Activated naive CD8-positive, alpha-beta T cell treated with anti-CD3 and anti-CD28 coated beads for 36 hours (primary cell): ENCODE results near the gene GFY. TPM values are rescaled to one million over a fixed set of nuclear protein-coding genes. Genes with fewer than 3 reads are reported as not detected.

Source experiments
- DNase-seq: peaks from one replicate; pipeline ENCODE4 v3.0.0; 2021
- H3K27ac Mint-ChIP-seq: one replicate; pipeline ENCODE4 v1.8.0; 2022; ENCODE audit warnings: mild to moderate bottlenecking, moderate library complexity, mixed read lengths
- H3K27me3 Mint-ChIP-seq: one replicate; pipeline ENCODE4 v1.8.0; 2022; ENCODE audit warnings: mild to moderate bottlenecking, mixed read lengths
- H3K36me3 Mint-ChIP-seq: one replicate; pipeline ENCODE4 v1.8.0; 2021; ENCODE audit warnings: mild to moderate bottlenecking, mixed read lengths
- H3K4me1 Mint-ChIP-seq: one replicate; pipeline ENCODE4 v1.8.0; 2021; ENCODE audit warnings: mixed read lengths
- H3K4me3 Mint-ChIP-seq: one replicate; pipeline ENCODE4 v1.8.0; 2022; ENCODE audit warnings: mild to moderate bottlenecking, moderate library complexity, mixed read lengths
- H3K9me3 Mint-ChIP-seq: one replicate; pipeline ENCODE4 v1.8.0; 2022; ENCODE audit warnings: mixed read lengths
- total RNA-seq, 2 experiments: library from RNA; stranded (reverse); gene quantifications; one replicate each; pipeline ENCODE4 v1.2.3, GENCODE V29; 2021

The GFY gene
- total RNA-seq, 2 experiments from 2014 or later: not detected

GRCh38 chr19:49398001-49398615 is 27.1 kb upstream of the GFY start:
- Mint-ChIP-seq H3K27ac (no peak overlapping the region), H3K36me3 (no peaks in the 10 kb centered on the region), H3K27me3 (no peaks in the 10 kb centered on the region), H3K9me3 (no peaks in the 10 kb centered on the region), H3K4me1 (peaks cover 12% of the 10 kb centered on the region), H3K4me3 (no peak overlapping the region)
- no peak for DNase-seq

DNA sequence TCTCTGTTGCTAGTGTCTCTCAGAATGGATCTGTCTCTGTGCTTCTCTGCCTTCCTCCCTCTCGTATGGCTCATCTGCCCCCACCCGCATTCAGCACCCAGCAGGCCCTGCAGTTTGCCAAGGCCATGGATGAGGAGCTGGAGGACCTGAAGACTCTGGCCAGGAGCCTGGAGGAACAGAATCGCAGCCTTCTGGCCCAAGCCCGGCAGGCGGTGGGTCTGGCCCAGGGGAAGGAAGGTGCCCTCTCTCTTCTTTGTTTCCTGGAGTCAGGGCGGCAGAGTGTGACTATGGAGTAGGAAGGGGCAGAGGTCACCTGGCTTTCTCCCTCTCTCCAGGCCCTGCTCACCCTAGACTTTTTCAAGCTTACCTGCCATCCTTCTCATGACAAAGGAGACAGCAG is 26.3 kb upstream of the GFY start:
- no peaks in the 10 kb centered on the region for H3K27me3 Mint-ChIP-seq
- no peak overlapping the region for H3K4me3 Mint-ChIP-seq
- H3K4me1 Mint-ChIP-seq: peaks cover 15% of the 10 kb centered on the region
- DNase-seq: no peak
- no peaks in the 10 kb centered on the region for H3K36me3 Mint-ChIP-seq
- H3K9me3 Mint-ChIP-seq: no peaks in the 10 kb centered on the region
- no peak overlapping the region for H3K27ac Mint-ChIP-seq

DNA sequence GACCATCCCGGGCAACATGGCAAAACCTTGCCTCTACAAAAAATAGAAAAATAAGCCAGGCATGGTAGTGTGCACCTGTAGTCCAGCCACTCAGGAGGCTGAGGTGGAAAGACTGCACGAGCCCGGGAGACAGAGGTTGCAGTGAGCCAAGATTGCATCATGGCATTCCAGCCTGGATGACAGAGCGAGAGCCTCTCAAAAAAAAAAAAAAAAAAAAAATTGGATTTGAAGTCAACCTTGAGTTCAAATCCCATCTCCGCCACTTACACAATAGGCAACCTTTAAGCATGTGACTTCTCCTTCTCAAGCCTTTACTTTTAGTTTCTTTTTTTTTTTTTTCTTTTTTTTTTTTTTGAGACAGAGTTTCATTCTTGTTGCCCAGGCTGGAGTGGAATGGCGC is 25.2 kb upstream of the GFY start:
- Mint-ChIP-seq H3K27ac (no peak overlapping the region), H3K36me3 (no peaks in the 10 kb centered on the region), H3K4me1 (peaks cover 15% of the 10 kb centered on the region), H3K4me3 (no peak overlapping the region), H3K9me3 (no peaks in the 10 kb centered on the region), H3K27me3 (no peaks in the 10 kb centered on the region)
- DNase-seq: no peak

DNA sequence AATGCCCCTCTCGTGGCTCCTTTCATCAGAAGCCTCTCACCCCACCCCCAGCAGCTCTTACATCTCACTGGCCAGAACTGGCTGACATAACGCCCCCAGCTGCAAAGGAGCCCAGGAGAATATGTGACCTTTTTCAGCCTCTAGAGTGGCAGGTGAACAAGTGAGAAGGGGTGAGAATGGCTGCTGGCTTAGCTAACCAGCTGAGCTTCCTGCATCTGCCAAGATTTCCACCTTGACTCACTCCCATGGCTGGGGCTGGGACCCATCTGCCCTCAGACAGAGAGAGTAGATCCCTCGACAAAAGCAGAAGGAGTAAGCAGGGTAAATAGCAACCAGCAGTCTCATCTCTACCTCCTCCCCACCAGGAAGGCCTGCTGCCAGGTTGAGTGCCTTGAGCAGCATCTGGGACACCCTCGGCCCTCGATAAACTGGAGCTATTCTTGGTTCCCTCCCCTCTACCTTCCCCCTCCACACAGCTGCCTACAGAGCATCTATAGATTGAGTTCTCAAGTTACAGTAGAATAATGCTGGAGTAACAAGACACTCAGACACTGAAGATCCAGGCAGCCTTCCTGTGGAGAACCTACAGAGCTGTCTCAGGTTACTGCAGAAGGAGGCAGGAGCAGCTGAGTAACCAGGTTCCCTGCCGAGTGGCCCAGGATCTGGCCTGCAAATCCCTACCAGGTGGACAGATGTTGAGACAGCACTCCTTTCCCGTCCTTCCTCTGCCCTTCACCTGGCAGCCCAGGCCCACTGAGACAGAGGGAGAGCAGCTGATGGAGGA is 21.6 kb upstream of the GFY start:
- peaks cover 21% of the 10 kb centered on the region for H3K4me1 Mint-ChIP-seq
- no peaks in the 10 kb centered on the region for H3K9me3 Mint-ChIP-seq
- no peak overlapping the region for H3K27ac Mint-ChIP-seq
- peaks cover 4% of the 10 kb centered on the region for H3K27me3 Mint-ChIP-seq
- no peaks in the 10 kb centered on the region for H3K36me3 Mint-ChIP-seq
- DNase-seq: no peak
- no peak overlapping the region for H3K4me3 Mint-ChIP-seq

DNA sequence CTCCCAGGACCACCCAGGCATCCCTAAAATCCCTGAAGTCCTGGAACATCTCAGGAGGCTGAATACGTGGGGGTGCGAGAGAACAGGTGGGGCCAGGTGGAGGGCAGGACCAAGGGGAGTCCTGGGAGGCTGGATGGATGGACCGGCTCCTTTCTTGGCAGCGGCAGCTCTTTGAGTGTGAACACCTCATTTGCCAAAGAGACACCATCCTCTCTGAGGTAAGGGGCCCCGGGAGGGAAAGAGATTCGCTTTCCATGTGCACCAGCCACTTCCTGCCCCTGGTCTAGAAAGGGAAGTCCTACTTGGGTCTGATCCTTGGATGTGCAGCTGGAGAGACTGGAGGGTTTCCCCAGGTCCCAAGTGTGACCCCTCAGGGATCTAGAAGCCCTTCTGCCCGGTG is 18.1 kb upstream of the GFY start:
- Mint-ChIP-seq H3K4me1 (peaks cover 42% of the 10 kb centered on the region), H3K36me3 (no peaks in the 10 kb centered on the region), H3K9me3 (no peaks in the 10 kb centered on the region), H3K27me3 (peaks cover 4% of the 10 kb centered on the region), H3K4me3 (no peak overlapping the region), H3K27ac (no peak overlapping the region)
- no peak for DNase-seq

DNA sequence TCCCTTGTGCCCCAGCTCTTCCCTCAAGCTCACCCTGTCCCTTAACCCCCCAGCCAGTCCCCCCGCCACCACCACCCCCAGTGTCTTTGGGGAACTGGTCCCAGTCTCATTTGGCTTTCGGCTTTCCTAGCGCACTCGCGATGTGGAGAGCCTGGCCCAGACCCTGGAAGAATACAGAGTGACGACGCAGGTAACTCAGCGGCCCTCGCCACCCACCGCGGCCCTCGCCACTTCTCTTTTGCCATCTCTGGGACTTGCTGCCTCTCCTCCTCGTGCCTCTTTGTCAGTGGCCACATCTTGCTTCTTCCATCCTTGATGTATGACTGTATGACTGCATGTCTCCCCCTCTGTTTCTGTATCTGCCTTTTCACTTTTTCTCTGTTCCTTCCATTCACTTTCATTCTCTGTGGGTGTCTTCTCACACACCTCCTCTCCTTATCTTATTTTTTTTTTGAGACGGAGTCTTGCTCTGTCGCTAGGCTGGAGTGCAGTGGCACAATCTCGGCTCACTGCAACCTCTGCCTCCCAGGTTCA is 17.6 kb upstream of the GFY start:
- Mint-ChIP-seq H3K4me3 (no peak overlapping the region), H3K36me3 (no peaks in the 10 kb centered on the region), H3K27ac (no peak overlapping the region), H3K27me3 (peaks cover 4% of the 10 kb centered on the region), H3K4me1 (peaks cover 44% of the 10 kb centered on the region), H3K9me3 (no peaks in the 10 kb centered on the region)
- DNase-seq: no peak

- Mint-ChIP-seq H3K27me3 (peaks cover 4% of the 10 kb centered on the region), H3K4me1 (peaks cover 41% of the 10 kb centered on the region), H3K27ac (peak overlapping the region; percentile 54), H3K36me3 (no peaks in the 10 kb centered on the region), H3K4me3 (peak overlapping the region; percentile 44), H3K9me3 (no peaks in the 10 kb centered on the region)
- no peak for DNase-seq
These were observed 16.3 kb upstream of the GFY start for GRCh38 chr19:49408816-49409440.

DNA sequence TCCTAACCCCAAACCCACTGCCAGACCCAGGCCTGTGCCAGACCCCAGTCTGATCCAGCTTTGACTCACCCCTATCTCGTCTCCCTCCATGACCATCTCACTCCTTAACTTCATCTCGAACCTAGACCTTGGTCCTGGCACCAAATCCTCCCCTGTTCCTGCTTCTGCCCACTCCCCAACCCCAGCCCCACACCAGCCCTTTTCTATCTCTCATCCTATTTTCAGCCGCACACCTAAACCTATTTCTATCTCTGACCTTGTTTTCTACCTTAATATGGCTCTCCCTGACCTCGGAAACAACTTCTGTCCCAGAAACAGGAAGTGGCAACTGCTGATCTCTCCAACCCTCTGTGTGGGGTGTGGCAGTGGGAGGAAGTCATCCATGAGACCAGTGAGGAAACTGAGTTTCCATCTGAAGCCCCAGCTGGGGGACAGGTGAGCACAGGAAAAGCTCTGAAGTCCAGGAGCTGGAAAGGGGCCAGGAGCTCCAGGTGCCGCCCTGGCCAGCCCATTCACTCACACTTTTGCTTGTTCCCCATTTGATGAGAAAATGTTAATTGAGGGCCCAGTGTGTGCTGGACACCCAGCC is 15.7 kb upstream of the GFY start:
- H3K4me3 Mint-ChIP-seq: peak overlapping the region; percentile 44
- peak overlapping the region; percentile 54 for H3K27ac Mint-ChIP-seq
- H3K27me3 Mint-ChIP-seq: peaks cover 4% of the 10 kb centered on the region
- H3K9me3 Mint-ChIP-seq: no peaks in the 10 kb centered on the region
- no peaks in the 10 kb centered on the region for H3K36me3 Mint-ChIP-seq
- no peak for DNase-seq
- peaks cover 41% of the 10 kb centered on the region for H3K4me1 Mint-ChIP-seq

DNA sequence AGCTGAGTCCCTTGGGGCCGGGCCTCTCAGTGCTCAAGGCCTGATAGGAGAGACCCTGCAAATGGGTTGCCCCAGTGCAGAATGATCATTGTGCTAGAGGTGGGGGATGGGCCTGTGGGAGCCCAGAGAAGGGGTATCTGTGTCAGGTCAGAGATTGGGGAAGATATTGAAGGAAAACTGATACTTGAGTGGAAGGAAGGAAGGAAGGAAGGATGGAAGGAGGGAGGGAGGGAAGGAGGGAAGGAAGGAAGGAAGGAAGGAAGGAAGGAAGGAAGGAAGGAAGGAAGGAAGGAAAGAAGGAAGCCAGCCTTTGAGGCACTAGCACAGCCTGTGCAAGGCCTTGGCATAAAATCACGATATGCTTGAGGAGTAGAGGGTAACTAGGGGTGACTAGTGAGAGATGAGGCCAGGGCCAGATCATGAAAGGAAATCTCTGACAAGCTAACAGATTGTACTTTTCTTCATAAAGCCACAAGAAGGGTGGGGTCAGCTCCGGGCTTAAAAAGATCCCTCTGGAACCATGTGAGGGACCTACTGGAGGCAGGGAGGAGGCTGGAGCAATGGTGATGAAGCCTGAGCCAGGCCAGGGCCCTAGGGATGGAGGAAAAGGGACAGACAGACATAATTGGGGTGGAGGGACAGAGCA is 13.4 kb upstream of the GFY start:
- Mint-ChIP-seq H3K27ac (no peak overlapping the region), H3K27me3 (peaks cover 4% of the 10 kb centered on the region), H3K36me3 (no peaks in the 10 kb centered on the region), H3K4me1 (peaks cover 40% of the 10 kb centered on the region), H3K4me3 (no peak overlapping the region), H3K9me3 (no peaks in the 10 kb centered on the region)
- DNase-seq: no peak

DNA sequence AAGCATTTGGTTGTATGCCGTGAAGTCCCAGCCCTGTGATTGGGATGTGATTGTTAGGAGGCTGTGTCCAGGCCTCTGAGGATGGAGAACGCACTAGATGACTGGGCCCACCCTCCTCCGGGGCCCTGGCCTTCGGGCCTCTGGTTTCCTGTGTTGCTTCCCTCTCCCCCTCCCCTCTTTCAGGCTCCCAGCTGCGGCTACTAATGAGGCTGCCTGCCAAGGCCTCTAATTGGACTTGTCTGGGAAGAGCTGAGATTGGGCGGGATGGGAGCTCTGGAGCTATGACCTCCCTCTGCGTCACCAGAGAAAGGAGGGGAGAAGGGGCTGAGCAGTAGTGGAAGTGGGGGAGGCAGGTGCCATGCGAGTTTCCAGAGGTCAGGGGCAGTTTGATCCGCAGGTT is 11.8 kb upstream of the GFY start:
- DNase-seq: no peak
- Mint-ChIP-seq H3K36me3 (no peaks in the 10 kb centered on the region), H3K9me3 (no peaks in the 10 kb centered on the region), H3K27me3 (peaks cover 7% of the 10 kb centered on the region), H3K4me1 (peaks cover 30% of the 10 kb centered on the region), H3K4me3 (no peak overlapping the region), H3K27ac (no peak overlapping the region)

GRCh38 chr19:49414256-49414655 is 10.9 kb upstream of the GFY start:
- Mint-ChIP-seq H3K27ac (no peak overlapping the region), H3K4me3 (no peak overlapping the region), H3K27me3 (peaks cover 15% of the 10 kb centered on the region), H3K36me3 (no peaks in the 10 kb centered on the region), H3K9me3 (no peaks in the 10 kb centered on the region), H3K4me1 (peaks cover 20% of the 10 kb centered on the region)
- no peak for DNase-seq

GRCh38 chr19:49415102-49415809 is 9.9 kb upstream of the GFY start:
- Mint-ChIP-seq H3K9me3 (no peaks in the 10 kb centered on the region), H3K36me3 (no peaks in the 10 kb centered on the region), H3K27me3 (peaks cover 25% of the 10 kb centered on the region), H3K4me1 (peaks cover 10% of the 10 kb centered on the region), H3K27ac (no peak overlapping the region), H3K4me3 (no peak overlapping the region)
- DNase-seq: no peak

GRCh38 chr19:49415810-49416200 is 9.4 kb upstream of the GFY start:
- DNase-seq: no peak
- Mint-ChIP-seq H3K4me3 (no peak overlapping the region), H3K9me3 (no peaks in the 10 kb centered on the region), H3K27ac (no peak overlapping the region), H3K27me3 (peaks cover 31% of the 10 kb centered on the region), H3K4me1 (peaks cover 10% of the 10 kb centered on the region), H3K36me3 (no peaks in the 10 kb centered on the region)

- no peaks in the 10 kb centered on the region for H3K9me3 Mint-ChIP-seq
- DNase-seq: no peak
- no peak overlapping the region for H3K4me3 Mint-ChIP-seq
- no peaks in the 10 kb centered on the region for H3K36me3 Mint-ChIP-seq
- H3K4me1 Mint-ChIP-seq: peaks cover 13% of the 10 kb centered on the region
- H3K27ac Mint-ChIP-seq: no peak overlapping the region
- H3K27me3 Mint-ChIP-seq: peaks cover 44% of the 10 kb centered on the region
These were observed 8.1 kb upstream of the GFY start for GRCh38 chr19:49417088-49417487.
